Measurements from ENCODE around the gene DOCK1.

DOCK1 gene

GRCh38 chr10:127415116-127415515 is 509.9 kb downstream of the DOCK1 start:
- no peak for TF ChIP-seq CTCF (IDR thresholded peaks at IDR 0.05; ENCODE audit: extremely low read depth, missing control alignments)
- no peak for DNase-seq (ENCODE audit: low spot score)

GRCh38 chr10:127415901-127416581 is 510.8 kb downstream of the DOCK1 start:
- DNase-seq (ENCODE audit: low spot score) = no peak
- TF ChIP-seq CTCF (IDR thresholded peaks at IDR 0.05; ENCODE audit: extremely low read depth, missing control alignments) = no peak

GRCh38 chr10:127417031-127417430 is 511.8 kb downstream of the DOCK1 start:
- TF ChIP-seq CTCF (IDR thresholded peaks at IDR 0.05; ENCODE audit: extremely low read depth, missing control alignments) = no peak
- DNase-seq (ENCODE audit: low spot score) = no peak

GRCh38 chr10:127417686-127418401 is 512.6 kb downstream of the DOCK1 start:
- no peak for DNase-seq (ENCODE audit: low spot score)
- no peak for TF ChIP-seq CTCF (IDR thresholded peaks at IDR 0.05; ENCODE audit: extremely low read depth, missing control alignments)

GRCh38 chr10:127418536-127419168 is 513.4 kb downstream of the DOCK1 start:
- DNase-seq (ENCODE audit: low spot score) = no peak
- TF ChIP-seq CTCF (IDR thresholded peaks at IDR 0.05; ENCODE audit: extremely low read depth, missing control alignments) = no peak

GRCh38 chr10:127420138-127420684 is 515.0 kb downstream of the DOCK1 start:
- no peak for TF ChIP-seq CTCF (IDR thresholded peaks at IDR 0.05; ENCODE audit: extremely low read depth, missing control alignments)
- DNase-seq (ENCODE audit: low spot score) = no peak
